Left forelimb (tissue), 1 donor: ENCODE results near the gene TBRG4.

Source experiments
- DNase-seq: peaks from one replicate; pipeline ENCODE4 v3.0.0-alpha.2; 2018; ENCODE audit warnings: low spot score

TBRG4 gene

DNA sequence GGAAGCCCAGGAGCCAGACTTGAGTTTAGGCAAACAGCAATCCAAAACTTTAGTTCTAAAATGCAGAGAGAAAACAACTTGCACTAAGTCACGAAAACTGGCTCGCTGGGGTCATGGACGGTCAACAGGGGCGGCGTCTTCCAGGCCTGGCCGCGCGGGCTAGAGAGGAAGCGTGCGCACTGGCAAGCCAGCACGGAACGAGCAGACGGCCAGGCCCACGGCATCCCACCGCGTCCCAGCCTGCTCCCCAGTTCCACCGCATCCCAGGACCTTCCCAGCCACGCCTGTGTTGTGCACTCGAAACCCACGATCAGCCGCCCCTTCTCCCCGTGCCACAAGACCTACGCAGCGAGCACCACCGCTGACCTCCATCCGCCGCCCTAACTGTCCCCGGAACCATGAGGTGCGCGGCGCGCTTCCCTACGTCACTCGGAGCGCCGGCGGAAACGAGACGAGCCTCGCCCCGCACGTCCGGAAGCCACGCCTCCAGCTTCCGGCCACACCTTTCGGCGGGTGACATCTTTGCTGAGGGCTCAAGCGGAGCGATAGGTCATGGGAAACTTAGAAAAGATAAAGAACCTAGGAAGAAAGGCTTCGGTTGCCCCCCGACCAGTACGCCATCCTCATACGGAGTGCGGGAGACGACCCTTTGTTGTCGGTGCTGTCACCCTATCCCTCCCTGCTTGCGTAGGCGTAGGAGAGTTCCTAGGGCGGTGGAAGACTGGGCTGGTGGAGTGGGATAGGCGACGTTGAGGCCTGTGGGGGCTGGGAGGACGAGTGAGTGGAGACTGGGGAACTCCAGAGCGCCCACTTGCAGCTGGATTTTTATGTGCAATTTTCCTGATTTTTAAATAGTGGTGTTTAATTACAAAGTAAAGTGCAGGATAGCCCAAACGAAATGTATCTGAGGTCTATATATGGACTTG, at the start of gene TBRG4:
Gene TBRG4 (minus strand): TSS at position 400 of the 926 bp plus-strand sequence. CDS start 2,460 bp downstream, outside the sequence.
- DNase-seq = peak; percentile 96

DNA sequence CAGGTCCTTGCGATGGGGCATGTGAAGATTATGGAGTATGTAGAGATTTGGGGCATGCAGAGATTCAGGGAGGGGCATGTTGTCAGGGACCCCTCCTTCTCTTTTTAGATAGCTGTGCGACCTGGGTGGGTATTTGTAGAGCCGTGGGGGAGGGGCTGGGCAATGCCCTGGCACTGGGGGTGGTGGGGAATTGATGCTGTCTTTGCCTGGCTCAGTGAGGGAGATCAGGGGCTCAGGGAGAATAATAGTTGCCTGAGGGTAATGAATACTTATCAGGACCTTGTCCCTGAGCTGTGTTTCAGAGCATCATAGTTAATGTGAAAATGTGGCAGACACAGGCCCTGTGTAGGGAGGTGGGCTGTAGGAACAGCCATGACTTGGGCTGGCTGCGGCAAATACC, 49.6 kb upstream of the TBRG4 start:
- DNase-seq = no peak

DNA sequence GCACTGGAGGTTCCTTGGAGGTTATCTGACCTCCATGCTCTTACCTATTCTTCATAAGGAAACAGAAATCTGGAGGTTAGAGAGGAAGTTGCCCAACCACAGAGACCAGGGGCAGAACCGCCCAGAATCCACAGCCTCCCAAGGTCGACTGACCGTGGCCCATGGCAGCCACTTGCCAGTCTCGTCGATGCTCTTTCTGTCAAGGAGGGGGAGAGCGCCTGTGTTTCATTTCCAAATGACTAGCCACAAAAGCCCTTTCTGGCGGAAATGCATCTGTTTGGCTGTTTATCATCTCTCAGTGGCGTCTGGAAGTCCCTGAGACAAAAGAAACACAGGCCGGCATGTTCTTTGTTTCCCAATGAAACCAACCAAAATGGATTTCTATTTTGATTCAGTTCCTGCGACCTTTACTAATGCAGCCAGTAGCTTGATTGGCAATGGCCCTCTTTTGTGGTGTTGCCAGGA, 49.0 kb upstream of the TBRG4 start:
- DNase-seq = no peak

DNA sequence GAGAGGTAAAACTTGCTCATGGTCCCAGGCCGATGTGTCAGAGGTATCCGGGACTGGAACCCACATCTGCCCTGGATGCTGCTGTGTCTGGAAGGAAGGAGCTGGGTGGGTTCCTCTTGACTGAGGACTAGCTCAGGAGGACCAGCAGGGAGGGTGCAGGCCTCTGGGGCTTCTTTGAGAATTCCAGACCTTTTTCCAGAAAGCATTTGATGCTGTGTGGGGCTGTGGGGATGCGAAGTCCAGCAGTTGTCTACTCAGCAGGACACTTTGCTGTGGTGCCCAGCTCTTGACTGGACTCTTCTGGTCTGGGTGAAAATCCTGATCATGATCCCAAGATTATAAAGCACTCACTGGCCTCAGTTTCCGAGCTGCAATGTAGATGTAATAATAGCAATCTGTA, 47.8 kb upstream of the TBRG4 start:
- no peak for DNase-seq

DNA sequence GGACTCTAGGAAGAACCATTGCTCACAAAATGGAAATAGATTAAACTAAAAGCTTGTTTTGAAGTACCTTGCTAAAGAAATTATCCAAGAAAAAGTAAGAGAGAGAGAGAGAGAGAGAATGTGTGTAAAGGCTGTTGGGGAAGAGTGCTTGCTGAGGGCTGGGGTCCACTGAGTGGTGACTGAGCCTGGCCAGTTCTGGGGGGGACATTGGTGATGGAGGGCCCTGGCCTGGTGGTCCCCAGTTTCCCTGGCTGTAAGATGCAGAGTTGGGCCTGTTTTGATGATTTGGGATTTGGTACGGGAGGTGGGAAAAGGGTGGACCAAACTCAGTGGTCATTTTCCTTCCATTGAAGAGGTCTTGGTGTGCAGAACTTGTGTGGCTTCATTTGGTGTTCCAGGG, 47.0 kb upstream of the TBRG4 start:
- peak; percentile 61 for DNase-seq

DNA sequence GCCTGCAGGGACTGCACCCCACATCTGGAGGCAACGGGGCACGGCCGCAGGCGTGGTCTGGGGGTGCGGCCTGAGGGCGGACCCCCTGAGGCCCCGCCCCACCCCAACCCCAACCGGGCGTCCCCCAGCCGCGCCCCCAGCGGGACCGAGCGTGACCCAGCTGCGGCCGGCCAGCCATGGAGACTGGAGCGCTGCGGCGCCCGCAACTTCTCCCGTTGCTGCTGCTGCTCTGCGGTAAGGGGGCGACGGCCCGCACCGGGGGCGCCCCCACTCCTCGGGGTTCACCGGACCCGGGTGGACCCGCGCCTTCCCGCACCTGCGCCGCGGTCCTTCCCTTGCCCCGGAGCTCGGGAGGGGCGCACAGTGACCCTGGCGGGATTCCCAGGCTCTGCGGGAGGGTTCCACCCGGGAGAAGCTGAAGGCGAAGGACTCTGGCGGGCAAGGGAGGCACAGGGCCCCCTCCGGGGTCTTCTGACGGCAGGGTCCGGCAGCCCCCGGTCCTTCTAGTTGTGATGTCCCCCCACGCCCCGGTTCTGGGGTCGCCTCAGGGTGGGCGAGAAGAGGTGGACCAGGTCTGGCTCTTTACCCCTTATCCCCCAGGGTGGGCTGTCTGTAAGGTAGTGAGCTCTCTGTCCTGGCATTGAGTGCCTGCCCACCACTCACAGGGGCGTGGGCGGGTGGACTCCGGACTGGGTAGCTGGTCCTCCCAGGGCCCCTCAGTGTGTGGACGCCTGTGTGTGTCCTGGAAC, 46.3 kb upstream of the TBRG4 start, which contains the start of gene RAMP3:
Gene RAMP3 (plus strand): TSS at position 139 of the 749 bp plus-strand sequence. CDS start 38 bp downstream, at position 177.
- peak; percentile 60 for DNase-seq

DNA sequence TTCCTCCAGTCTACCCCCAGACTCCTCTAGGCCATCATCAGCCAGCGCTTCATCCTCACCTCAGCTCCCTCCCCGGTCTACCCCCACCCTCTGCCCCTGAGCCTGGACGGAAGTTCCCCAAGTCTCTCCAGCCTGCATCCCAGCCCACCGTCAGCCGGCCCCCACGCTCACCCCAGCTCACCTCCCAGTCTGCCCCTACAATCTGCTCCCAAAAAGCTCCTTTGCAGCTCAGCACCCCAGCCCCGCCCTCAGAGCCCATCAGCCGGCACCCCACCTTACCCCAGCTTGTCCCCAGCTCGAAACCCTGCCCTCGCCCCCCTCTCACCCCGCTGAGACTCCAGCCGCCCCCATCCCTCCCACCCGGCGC, 45.8 kb upstream of the TBRG4 start:
- DNase-seq = no peak

DNA sequence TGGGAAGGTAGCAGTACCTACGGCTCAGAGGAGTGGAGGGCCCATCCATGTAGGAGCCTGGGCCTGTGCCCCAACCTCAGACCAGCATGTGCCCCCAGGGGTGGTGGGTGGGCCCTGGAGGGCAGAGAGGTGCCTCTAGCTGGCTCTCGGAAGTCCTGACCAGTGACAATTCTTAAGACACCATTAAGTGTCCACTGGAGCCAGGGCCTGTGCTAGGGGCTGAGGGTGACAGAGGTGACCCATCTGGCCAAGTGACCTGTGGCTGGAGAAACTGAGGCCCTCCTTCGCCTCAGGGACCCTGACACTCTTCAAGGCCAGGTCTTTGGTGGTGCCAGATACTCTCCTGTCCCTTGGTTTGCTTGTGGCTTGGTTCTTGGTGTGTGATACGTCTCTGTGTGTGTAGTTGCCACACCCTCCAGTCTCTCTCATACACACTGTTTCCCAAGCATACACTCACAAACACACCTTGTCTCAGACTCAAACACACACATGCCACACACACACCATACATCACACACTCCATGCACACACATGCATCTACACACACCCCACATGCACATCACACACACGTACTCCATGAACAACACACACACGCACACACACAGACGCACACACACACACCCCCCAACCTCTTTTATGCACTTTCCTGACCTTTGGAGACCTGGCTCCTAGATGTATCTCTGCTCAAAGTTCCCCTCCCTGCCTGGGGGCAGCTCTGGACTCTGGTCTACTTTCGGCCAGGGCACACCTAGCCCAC, 45.2 kb upstream of the TBRG4 start:
- DNase-seq = peak; percentile 47

DNA sequence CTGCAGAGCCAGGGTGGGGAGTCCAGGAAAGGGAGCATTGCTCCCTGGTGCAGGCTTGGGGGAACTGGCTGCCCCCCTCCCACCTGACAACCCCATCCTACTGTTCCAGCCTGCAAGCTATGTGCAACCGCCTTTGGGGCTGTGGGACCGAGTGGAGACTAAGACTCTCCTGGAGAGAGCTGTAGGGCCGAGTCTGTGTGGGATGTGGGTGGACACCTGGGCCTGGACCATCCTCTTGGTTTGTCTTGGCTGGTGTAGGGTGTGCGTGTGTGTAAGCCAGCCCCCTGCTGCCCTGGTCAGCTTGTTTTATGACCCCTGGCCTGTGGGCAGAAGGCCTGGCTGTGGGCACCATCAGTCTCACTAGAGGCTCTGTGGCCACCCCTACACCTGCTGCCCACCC, 44.4 kb upstream of the TBRG4 start:
- peak; percentile 58 for DNase-seq

DNA sequence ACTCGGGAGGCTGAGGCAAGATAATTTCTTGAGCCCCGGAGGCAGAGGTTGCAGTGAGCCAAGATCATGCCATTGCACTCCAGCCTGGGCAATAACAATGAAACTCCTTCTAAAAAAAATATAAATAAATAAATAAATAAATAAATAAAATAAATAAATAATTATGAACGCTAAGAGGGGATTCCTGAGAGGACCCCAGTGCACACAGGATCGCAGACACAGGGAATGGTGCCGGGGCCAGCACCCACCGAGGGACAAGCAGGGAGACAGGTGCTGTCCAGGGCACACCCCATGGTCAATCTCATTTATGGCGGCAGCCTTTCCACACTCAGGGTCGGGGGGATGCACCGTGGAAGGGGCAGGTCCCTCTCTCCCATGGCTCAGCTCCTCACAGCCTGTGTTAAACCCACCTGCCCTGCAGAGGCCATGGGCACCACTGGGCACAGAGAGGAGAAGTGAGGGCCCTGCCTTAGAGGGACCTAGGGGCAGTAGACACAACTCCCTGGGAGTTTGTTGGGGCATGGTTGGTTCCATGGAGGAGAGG, 43.9 kb upstream of the TBRG4 start:
- DNase-seq = no peak

DNA sequence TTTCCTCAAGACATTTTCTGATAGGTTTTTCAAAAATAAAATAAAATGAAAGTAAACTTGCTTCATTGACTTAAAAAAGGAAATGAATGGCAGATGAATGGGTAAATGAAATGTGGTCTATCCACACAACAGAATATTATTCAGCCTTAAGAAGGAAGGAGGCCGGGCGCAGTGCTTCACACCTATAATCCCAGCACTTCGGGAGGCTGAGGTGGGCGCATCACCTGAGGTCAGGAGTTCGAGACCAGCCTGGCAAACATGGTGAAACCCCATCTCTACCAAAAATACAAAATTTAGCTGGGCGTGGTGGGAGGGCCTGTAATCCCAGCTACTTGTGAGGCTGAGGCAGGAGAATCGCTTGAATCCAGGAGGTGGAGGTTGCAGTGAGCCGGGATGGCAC, 42.4 kb upstream of the TBRG4 start:
- DNase-seq = peak; percentile 0

DNA sequence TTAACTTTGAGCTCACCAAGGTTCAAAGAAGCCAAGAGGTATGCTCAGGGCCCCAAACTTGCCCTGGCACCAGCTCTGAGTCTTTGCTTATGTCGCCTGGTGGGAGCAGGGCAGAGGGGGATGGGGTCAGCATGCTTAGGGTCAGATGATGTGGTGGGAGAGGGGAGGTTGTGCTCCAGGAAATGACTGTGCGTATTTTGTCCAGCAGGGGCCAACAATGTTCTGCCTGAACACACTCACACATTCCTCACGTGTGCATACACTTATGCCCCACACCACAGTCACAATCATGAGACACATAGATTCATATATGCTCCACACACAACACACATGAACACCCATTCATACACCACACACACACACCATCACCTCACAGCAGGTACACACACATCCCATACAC, 41.7 kb upstream of the TBRG4 start:
- peak; percentile 31 for DNase-seq

DNA sequence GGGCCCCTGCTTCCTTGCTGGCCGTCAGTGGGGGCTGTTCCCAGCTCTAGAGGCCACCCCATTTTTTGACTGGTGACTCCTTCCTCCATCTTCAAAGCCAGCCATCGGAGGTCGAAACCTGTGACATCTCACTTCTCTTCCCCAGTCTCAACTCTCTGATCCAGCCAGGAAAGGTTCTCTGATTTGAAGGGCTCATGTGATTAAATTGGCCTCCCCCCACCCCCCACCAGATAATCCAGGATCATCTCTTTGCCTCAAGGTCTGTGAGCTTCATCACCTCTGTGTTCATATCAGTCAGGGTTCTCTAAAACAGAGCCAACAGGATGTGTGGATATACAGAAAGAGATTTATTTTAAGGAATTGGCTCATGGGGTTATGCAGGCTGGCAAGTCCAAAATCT, 40.5 kb upstream of the TBRG4 start:
- peak; percentile 38 for DNase-seq

DNA sequence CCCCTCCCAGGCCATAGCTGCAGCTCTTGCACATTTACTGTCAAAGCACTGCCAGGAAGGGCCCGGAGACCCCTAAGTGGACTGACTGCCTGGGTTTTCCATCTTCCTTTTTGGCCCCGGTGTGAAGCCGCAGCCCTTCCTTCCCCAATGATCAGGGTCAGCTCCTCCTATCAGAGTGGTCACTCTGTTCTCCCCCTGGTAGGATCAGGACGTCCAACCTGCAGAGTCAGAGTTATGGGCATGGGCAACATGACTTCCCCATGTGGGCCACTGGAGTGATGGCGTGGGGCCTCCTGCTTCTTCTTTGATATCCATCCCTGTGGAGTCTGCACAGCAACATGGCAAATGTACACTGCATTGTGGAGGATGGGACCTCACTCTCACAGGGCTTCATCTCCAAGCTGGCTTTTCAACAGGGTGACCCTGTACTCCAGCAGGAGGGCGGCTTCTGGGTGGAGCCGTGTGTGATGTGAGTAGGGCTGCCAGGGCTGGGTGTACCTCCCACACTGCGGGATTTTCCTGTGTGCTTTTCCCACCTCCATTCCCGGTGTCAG, 39.7 kb upstream of the TBRG4 start:
- peak; percentile 44 for DNase-seq

DNA sequence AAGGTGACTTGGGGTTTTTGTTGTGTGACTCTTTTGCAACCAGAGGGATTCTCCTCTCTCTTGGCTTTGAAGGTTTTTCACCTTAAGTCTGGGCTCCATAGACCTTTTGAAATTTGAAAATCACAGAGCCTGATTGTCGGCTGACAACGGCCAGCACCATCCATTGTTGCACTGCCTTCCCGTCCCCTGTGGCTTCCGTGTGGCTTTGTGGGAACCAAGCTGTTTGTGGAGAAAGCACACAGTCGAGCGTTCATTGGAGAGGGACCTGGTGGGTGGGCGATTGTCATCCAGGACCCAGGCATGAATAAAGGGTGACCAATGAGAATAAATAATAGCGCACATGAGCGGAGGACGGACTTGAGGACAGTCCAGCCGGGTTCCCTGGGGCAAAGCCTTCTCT, 38.7 kb upstream of the TBRG4 start:
- peak; percentile 11 for DNase-seq

DNA sequence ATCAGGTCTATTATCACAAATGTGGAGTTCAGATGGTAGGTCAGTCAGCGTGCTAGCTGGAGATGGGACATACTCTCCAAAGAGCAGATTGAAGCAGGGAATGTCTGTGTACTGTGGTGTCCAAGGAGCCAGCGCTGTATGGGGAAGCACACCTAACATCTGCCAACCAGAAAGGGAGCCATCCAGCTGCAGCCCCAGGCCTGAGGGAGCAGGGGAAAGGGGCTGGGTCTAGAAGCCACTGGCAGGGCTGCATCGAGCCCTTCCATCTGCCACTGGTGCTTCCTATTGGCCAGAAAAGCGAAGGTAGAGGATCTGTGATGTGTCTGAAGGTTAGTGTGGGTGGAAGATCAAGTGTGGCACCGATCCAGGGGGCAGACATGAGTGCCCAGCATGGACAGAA, 38.1 kb upstream of the TBRG4 start:
- DNase-seq = peak; percentile 48

DNA sequence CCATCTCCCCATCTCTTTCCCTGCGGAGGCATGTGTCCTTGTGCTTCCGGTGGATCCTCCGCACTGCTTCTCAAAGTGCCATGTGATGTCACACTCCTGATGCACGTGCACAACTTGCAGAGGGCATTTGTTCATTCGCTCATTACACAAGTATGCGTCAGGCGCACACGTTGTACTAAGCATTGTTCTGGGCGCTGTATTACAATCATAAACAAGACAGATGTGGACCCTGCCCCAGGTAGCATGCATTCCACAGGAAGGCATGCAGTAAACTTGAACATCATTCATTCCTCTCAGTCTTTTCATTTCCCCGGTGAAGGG, 37.1 kb upstream of the TBRG4 start:
- DNase-seq = no peak

DNA sequence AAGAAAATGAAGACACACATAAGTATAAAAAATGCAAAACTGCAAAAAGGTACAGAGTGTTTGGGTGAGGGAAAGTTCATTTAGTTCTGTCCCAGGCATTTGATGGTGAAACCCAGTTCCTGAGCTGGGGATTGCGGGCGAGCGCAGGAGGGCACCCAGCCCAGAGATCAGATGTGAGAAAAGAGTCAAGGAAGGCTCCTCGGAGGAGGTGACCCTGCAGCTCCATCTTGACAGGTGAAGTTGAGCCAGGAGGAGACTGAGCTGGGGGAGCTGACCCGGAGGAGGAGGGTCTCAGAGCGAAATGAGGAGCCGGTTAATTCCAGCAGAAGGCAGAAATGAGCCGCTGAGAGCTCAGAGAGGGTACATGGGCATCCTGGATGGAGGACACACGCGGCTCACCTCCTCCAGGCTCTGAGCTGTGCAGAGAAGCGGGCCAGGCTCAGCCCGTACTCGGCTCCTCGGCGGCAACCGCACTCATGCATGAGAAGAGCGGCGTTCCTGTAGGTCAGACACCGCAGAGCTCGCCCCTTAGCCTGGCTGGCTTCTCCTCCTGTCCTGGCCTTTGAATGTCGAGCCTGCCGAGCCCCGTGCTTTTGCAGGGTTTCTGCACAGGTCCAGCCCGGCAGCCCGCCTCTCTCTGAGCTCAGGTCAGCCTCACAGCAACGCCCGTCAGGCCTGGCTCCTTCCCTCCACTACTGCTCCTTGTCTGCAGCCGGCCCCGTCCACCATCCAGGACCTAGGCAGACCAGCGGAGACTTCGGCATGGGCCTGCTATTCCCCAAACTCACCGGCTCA, 36.6 kb upstream of the TBRG4 start:
- DNase-seq = peak; percentile 60

DNA sequence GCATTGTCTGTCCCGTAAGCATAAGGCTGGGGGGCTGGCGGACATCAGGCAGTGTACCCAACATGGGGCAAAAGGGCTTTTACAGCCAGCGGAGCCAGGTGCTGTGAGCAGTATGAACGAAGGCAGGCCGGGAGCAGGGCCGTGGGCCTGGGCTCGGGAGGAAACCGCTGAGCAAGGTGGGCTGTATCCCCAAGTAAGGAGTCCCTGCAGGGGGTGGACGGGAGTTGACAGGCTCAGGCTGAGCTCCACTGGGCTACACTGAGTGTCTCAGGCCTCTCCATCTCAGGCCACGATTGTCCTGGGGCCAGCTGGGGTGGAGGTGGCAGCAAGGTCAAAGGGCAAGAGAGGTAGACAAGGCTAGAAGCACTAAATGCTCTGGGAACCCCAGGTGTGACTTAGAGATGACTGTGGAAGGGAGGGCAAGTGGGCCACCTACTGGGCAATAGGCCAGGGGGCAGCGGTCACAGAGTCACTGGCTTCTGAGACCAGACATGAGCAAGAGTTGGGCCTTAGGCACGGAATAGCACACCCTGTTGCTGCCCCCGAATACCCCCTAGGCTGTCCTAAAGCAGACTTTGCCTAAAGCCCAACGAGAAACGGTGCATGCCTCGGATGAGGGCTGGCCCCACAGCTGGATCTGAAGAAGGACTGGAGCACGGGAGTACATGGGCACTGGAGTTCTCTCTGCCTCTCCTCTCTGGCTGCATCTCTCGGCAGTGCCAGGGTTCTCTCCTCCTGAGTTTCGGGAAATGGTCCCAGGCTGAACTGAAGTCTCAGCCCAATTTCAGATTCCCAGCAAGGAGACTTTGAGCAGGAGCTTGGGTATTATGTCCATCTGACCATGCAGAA, 35.3 kb upstream of the TBRG4 start:
- peak; percentile 49 for DNase-seq

DNA sequence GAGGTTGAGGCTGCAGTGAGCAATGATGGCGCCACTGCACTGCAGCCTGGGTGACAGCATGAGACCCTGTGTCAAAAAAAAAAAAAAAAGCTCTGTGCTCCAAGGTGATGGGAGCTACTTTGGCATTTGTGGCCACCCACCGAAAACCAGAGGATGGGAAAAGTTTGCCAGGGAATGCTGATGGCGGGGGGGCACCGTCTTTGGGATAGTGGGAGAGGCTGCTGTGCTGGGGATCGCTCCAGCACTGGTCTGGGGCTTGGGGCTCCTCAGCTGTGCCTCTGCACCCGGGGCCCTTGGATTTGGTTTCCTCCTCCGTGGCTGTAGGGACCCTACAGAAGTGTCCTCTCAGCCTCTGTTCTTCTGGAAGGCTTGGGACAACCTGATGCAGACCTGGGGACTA, 34.4 kb upstream of the TBRG4 start:
- DNase-seq = peak; percentile 40
